Thyroid gland (tissue), 4 donors: Measurements from ENCODE around the gene BMERB1. TPM values are rescaled to one million over a fixed set of nuclear protein-coding genes. Genes with fewer than 3 reads are reported as not detected.

Experiments
- total RNA-seq, 4 donors: library from RNA; depleted of rRNA; stranded (reverse); fragments of >200 nt; gene quantifications; one replicate each; pipeline ENCODE4 v1.2.3, GENCODE V29; 2016

Gene BMERB1
- total RNA-seq, 4 donors from 2014 or later = 13.7 to 31.0 (median 23.0) TPM

Other genes starting within 250 kb of the BMERB1 start
- gene NPIPA5, start 56.3 kb upstream of the BMERB1 start, total RNA-seq = 10 to 100 TPM in 1 of 4 donors, 1 to 10 TPM in 3; 3.6 to 21.2 (median 7.3) TPM
- 10 to 100 TPM in 3 of 4 donors, 1 to 10 TPM in 1; 6.9 to 20.8 (median 15.4) TPM for gene MPV17L, start 38.8 kb upstream of the BMERB1 start, total RNA-seq
- gene MARF1, start 208.6 kb downstream of the BMERB1 start, total RNA-seq = 10 to 100 TPM; 50.7 to 55.5 (median 53.1) TPM
- 10 to 100 TPM in 3 of 4 donors, 1 to 10 TPM in 1; 7.7 to 21.3 (median 14.7) TPM for gene NDE1, start 215.7 kb downstream of the BMERB1 start, total RNA-seq